NCI-H2107 treated with DMSO at 0.1 percent for 48 hours (cell line): ENCODE results near the gene ELL3.
"Not testable (repeated sequence)": the region's sequence is repeated elsewhere in the genome, so short reads cannot be mapped to it uniquely, and the experiment has no call there.

Experiments used
- DNase-seq: peaks from one replicate; lab custom pipeline; 2025; ENCODE audit not compliant: unreplicated experiment; lab: John Stamatoyannopoulos, UW

ELL3 gene

GRCh38 chr15:43726306-43726705, 50.5 kb downstream of the ELL3 start:
- DNase-seq, result not testable (repeated sequence)

GRCh38 chr15:43723151-43723550, 53.6 kb downstream of the ELL3 start:
- no peak for DNase-seq
